Inferior parietal cortex (tissue), 1 donor: Measurements from ENCODE around the gene UGT1A6.
"Not testable (repeated sequence)": the region's sequence is repeated elsewhere in the genome, so short reads cannot be mapped to it uniquely, and the experiment has no call there.

Experiments used
- DNase-seq: peaks from one replicate; pipeline ENCODE4 v3.0.0-alpha.2; 2016; ENCODE audit errors: extremely low spot score

The UGT1A6 gene

GRCh38 chr2:233692648-233693047, at the start of gene UGT1A6:
Gene UGT1A6, plus strand, starts transcription at chr2:233692890. Its CDS starts 115 bp downstream, at chr2:233693005.
- no peak for DNase-seq

GRCh38 chr2:233643128-233643527, 49.6 kb upstream of the UGT1A6 start:
- no peak for DNase-seq

GRCh38 chr2:233646033-233646432, 46.7 kb upstream of the UGT1A6 start:
- not testable (repeated sequence) for DNase-seq

DNA sequence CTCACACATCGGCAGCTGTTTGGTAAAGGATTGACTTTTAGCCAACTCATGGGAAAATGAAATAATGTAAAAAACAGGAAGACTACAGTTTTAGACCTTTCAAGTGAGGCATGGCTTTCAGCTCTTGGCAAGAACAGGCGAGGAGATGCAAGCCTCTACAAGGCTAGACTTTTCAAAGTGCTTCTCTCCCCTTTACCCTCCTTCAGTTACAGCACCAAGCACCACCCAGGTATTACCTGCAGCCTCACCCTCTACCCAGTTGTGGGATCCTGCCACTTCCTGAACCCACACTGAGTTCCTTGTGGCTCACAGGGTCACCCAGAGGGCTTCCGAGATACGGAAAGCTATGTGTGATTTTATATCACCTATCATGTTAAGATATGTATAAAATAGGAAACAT, 41.7 kb upstream of the UGT1A6 start:
- DNase-seq = no peak

DNA sequence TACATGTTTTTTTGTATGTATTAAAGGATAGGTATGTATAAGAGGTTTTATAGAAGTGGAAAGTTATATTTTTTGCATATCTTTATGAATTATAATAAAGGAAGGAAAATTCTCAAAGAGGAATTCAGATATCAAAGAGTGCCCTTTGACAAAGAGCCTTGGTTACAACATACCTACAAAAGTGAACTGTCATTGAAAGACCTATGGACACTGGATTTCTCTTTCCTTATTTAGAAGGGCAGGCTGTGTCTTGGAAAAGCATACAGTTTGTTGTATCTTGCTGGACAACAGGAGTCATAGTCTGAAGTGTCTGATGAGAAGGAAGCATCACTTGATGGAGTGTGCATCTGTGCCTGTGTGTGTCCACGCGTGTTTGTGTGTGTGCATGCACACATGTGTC, 41.3 kb upstream of the UGT1A6 start:
- no peak for DNase-seq

- DNase-seq = no peak
These were observed 38.2 kb upstream of the UGT1A6 start for GRCh38 chr2:233654501-233654900.

GRCh38 chr2:233655043-233655442, 37.6 kb upstream of the UGT1A6 start:
- no peak for DNase-seq

DNA sequence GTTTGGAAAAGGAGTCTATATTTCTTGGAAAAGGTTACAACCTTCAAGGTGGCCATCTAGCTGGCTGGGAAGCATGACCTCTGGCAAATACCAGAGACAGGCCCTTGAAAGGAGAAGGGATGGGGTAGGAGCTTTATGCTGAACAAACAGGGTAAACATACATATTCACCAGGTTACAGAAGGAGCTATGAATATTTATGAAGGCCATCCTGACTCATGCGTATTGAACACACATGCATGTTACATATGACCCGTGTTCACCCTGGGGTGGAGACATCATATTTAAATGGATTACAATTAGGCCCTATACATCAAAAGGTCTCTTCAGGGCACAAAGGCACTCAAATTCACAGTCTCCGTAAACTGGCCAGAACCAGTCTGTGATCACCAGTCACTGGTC, 36.7 kb upstream of the UGT1A6 start:
- DNase-seq = not testable (repeated sequence)

GRCh38 chr2:233656443-233656842, 36.2 kb upstream of the UGT1A6 start:
- no peak for DNase-seq

DNA sequence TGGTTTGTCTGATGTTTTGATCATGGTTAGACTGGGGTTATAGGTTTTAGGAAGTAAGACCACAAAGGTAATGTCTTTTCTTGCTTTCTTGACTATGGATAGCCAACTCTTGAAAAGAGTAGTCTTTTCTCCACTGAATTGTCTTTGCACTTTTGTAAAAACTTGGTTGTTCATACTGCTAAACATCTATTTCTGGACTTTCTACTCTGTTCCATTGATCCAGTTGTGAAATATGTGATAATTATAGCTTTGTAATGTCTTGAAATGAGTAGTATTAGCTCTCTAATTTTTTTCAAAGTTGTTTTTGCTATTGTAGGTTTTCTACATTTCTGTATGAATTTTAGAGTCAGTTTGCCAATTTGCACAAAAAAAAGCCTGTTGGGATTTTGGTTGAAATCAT, 34.1 kb upstream of the UGT1A6 start:
- DNase-seq = no peak

GRCh38 chr2:233663911-233664310, 28.8 kb upstream of the UGT1A6 start:
- DNase-seq = no peak

DNA sequence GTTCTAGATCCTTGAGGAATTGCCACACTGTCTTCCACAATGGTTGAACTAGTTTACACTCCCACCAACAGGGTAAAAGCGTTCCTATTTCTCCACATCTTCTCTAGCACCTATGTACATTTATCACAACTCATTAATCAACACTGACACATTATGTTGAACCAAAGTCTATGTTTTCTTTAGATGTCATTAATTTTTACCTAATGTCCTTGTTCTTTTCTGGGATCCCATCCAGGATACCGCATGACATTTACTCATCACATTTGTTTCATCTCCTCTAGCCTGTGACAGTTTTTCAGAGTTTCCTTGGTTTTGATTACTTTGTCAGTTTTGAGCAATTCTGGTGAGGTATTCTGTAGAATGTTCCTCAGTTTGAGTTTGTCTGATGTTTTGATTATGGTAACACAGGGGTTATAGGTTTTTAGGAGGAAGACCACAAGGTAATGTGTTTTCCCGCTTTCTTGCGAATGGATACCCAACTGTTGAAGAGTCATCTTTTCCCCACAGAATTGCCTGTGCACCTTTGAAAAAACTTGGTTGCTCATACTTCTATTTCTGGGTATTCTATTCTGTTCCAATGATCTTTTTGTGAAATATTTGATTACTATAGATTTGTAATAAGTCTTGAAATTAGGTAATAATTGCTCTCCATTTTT, 24.0 kb upstream of the UGT1A6 start:
- no peak for DNase-seq

DNA sequence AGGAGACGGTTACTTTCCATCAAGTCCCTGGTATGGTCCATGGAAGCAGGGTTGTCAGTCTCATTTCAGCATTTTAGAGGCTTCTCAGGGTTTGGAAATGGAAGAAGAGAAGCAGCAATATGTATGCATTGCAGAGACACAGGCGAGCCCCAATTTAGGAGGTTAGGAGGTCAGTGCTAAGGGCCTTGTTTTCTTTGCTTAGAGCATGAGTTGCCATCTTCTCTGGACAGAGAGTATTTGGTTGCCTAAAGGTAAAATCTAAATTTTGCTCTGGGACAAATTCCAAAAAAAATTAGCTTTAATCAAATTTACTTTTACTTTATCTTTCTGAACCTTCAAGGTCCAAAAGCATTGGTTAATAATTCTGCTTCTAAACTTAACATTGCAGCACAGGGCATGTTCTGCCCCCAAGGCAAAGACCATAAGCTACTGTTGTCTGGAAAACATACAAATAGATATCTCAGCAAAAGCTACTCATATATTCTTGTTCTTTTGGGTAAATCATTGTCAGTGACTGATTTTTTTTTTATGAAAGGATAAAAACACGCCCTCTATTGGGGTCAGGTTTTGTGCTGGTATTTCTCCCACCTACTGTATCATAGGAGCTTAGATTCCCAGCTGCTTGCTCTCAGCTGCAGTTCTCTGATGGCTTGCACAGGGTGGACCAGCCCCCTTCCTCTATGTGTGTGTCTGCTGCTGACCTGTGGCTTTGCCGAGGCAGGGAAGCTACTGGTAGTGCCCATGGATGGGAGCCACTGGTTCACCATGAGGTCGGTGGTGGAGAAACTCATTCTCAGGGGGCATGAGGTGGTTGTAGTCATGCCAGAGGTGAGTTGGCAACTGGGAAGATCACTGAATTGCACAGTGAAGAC, 21.2 kb upstream of the UGT1A6 start, which contains the start of gene UGT1A9:
UGT1A9 (plus strand) TSS at position 609 of the 872 bp plus-strand sequence; CDS start at position 646, 37 bp downstream.
- DNase-seq = no peak

DNA sequence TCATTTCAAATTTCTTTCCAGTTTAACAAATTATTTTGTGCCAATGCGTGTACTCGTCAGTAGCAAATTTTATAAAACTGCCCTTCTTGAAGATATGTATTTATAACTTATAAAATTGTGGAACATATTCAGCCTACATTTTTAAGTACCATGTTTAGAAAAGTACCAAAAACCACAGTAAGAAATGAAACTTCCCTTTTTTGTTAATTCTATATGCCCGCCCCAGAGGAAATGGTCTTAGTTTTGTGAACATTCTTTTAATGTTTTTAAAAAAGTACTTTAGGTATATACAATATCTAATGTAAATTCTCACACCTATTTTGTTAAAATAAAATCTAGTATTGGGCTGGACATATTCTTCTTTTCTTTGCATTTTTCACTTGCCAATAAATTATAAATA, 19.8 kb upstream of the UGT1A6 start:
- no peak for DNase-seq

DNA sequence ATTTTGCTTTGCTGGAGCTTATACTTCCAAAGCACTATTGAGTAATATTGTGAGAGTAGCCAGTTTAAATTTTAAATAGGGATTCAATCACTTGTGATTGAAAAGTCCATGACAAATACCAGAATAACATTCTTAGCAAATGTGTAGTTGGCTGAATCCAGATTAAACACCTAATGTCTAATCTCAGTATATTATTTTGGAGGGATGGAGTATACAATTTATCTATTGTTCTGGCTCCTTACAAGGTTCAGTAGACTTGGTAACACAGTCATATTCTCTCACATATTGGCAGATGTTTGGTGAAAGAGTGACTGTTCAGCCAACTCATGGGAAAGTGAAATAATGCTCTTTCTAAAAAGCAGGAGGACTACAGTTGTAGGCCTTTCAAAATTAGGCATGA, 18.8 kb upstream of the UGT1A6 start:
- DNase-seq = no peak

GRCh38 chr2:233674314-233674713, 18.4 kb upstream of the UGT1A6 start:
- no peak for DNase-seq

- no peak for DNase-seq
These were observed 17.7 kb upstream of the UGT1A6 start for GRCh38 chr2:233674995-233675394.

DNA sequence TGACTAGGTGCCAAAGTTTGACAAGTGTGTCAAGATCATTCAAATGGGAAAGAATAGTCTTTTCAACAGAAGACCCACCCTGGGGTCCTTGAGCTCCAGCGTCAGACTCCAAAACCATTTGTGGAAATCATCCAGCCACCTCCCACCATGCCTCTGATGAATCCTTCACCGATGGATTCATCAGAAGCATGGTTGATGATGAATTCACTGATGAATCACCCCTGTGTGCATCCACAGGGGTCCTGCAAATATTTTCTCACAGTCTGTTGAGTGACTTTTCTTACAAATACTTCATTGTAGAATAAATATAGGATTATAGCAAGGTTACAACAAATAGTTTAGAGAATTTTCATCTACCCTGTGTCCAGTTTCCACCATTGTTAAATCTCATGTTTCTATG, 16.6 kb upstream of the UGT1A6 start:
- no peak for DNase-seq

DNA sequence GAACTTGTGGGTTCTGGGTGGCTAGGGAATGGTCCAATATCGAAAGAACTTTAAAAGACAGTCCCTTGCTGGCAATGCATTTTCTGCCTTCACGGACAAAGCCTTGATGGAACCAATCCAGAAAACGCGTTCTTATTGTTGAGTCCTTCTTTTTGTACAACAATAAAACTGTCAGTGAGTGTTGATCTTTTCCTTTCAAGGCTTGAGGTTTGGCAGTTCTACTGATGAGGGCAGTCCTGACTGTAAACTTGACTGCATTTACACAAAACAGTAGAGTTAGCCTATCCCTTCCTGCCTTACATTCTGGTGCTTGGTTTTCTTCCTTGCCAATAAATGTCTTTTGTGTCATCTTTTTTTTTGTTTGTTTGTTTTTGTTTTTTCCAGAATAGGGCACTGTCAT, 13.5 kb upstream of the UGT1A6 start:
- no peak for DNase-seq

DNA sequence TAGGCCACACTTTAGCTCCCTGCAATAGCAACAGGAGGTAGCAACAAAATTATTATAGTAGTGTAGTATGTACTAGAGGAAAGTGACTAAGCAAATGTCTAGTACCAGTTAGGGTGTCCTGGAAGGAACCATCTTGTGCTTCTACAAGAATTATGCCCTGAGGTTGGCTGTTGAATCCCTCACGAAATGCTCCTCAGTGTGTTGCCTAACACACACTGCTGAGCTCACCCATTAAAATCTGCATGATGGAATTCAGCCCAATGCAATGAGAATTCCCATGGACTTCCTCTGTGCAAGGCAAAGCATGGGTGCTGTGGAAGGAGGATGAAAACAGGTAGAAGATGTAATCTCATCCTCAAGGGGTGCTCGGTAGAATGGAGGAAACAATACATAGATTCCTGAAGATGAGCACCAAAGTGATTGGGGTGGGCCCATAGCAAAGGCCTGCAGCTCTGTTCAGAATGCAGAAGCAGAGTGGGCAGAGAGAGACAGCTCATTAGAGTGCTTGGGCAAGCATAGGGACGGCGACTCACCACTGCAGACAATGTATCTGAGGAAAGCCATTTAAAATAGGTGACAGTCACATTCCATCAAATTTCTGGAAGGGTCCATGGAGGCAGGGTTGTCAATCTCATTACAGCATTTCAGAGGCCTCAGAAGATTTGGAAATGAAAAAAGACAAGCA, 12.2 kb upstream of the UGT1A6 start:
- no peak for DNase-seq

- no peak for DNase-seq
These were observed 11.1 kb upstream of the UGT1A6 start, which contains the start of gene UGT1A7 for GRCh38 chr2:233681521-233682099. Gene UGT1A7, plus strand, starts transcription at chr2:233681901. Its CDS starts 37 bp downstream, at chr2:233681938.

GRCh38 chr2:233684640-233685039, 8.1 kb upstream of the UGT1A6 start:
- DNase-seq = no peak
